Measurements from ENCODE around the gene SLC24A4.

SLC24A4 gene

DNA sequence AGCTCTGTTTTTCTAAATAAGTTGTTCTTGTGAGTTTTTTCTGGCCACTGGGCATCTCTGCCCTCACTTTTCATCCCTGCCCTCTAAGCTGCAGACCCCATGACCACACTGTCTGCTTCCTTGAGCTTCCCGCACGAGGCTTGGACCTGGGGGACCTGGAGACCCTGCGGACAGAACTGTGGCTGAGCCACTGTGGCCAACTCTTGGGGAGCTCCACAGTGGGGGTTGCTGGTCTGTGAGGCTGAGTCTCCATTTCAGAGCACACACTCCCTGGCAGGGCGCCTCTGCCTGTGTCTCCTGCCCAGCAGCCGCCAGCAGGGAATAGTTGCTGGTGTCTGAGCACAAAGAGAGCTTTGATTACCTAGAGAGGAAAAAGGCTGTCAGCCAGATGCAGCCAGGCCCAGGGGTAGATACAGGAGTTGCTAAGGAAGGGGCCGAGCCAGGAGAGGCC is 177.6 kb downstream of the SLC24A4 start:
- no peak for DNase-seq (ENCODE audit: low read depth)

DNA sequence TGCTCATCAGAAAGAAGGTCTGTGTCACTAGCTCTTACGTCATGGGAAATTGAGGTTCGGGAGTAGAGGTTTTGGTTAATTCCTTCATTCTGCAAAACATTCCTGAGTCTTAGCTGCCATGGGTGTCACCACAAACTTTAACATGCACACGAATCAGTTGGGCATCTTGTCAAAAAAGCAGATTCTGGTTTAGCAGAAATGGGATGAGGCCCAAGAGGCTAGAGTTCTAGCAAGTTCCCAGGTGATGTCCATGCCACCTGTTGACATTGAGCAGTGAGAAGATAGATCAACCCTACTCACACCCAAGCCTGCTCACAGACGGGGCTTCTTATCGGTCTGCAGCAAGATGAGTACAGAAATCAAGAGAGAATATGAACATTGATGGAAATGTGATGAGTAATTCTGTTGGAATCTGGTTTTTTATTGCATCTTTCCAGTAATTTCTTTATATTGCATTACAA is 179.0 kb downstream of the SLC24A4 start:
- no peak for DNase-seq (ENCODE audit: low read depth)

DNA sequence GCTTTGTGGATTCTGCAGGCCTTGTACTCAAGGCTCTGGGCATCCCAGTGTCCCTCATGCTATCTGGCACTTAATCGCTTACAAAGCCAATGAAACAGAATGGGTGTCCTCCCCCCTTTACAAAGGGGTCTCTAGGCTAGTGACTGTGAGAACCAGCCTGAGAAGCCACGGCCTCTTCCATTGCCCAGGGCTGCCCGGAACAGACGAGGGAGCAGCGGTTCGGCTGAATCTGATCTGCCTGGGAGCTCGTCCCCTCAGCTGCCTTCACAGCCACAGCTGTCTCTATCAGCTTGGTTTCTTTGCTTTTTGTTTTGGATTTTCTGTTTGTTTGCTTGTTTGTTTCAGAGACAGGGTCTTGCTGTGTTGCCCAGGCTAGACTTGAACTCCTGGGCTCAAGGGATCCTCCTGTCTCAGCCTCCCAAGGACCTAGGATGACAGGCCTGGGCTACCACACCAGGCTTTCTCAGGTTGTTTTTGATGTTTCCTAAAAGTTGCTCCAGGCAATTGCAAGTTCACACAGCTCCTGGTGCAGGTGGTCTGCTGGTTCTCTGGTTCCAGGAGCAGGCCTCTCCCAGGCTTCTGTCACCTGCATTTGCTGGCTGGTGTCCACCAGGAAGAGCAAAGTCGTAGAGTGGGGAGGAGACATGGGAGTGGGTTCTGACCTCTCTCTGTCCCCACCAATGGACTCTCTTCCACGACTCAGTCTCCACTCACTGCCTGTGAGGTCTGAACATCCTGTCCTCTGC is 179.7 kb downstream of the SLC24A4 start:
- no peak for DNase-seq (ENCODE audit: low read depth)

DNA sequence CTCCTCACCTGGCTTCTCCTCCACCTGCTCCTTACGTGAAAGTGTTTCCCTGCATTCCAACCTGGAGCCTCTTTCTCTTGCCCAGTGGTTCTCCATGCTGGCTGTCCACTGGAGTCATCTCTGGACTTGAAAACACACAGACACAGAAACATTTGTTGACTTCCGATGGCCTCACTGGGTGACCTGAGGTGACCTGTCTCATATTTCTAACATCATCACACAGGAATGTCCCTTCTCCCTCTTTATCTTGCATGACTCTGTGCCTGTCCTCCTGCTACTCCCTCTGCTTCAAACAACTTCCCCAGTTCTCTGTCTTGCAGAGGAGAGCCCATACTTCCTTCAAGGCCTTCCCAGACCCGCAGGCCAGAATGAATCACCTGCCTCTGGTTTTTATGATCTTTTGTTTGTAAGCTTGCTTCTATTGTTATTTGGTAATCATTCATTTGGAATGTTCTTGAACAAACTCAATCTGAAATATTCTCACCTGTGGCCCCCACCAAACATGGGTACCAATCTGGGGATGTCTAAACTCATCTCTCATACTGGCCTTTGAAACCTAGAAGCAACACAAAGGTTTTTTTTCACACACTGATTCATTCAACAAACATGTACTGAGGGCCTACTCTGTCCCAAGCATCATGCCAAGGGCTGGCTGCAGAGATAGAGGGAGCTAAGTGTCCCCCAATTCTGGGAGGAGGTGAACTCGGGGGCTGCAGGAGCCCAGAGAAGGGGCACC is 181.0 kb downstream of the SLC24A4 start:
- no peak for DNase-seq (ENCODE audit: low read depth)

DNA sequence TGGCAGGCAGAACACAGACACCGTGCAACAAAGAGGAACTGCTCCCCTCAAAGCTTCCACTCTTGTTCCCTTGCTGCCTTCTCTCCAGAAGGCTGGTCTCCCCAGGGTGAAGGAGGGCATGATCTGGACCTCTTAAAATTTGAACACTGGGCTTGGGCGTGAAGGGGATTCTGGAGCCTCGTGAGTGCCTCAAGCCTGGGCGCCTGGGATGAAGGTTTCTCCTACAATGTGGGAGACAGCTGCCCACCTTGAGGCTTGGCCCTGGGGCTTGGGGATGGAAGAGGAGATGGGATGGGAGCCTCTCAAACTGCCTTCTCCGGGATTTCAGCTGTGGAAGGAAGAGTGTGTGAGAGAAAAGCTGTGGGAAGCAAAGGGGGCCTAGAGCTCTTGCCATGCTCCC is 182.9 kb downstream of the SLC24A4 start:
- DNase-seq (ENCODE audit: low read depth) = no peak

DNA sequence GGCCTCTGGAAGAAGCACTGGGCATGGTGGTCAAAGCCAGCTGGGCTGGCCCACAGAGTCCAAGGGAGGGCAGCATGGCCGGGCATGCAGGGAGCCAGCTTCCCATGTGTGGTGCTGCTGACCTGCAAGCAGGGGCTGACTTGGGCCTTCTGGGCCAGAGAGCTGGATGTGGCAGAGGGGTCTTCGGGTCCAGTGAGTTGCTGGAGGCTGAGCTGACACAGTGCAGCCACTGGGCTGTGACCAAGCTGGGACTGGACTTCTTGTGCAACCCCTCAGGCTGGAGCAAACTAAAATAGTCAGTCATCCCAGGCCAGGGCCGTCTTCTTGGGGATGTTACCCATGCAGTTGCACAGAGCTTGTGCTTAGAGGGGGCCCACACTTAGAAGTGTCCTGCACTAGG is 183.3 kb downstream of the SLC24A4 start:
- DNase-seq (ENCODE audit: low read depth) = no peak

DNA sequence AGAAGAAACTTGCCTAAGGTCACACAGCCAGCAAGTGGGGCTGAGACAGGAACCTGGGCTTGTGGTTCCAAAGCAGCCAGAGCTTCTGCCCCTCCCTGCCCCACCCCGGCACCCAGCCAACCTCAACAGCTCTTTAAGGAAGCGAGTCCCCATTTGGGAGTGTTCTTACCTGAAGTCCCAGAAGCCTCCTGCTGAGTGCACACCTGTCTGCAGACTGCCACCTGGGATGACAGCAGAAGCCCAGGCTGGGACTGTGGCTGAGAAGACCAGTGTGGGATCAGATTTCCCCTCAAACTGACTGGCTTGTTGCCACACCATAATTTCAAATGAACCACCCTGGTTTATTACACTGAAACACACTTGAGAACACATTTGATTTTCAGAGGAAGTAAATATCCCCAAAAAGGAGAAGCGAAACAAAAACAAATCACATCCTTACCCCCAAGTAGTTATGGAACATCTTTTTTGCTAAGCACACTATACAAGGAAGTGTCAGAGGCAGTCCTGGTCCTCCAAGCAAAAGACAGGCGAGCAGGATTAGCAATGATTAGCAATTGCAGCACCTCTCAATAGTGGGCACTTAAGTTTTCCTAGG is 184.3 kb downstream of the SLC24A4 start:
- DNase-seq (ENCODE audit: low read depth) = no peak

DNA sequence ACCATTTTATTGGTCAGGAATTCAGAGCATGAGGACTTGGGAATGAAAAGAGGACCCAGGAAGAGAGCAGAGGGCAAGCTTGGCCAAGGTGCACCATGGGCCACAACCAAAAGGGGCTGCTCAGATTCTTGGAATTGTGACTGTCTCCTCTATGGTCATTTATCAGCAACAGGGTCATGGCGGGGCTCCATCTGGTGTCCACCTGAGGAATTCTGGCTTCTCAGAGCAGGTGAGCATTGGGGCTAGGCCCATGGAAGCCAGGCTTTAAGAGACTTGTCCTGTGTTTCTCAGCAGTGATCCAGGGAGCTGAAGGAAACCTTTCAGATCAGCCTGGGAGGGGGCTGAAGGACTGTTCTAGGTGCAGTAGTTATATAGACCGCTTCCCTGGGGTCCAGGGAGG is 188.0 kb downstream of the SLC24A4 start:
- no peak for DNase-seq (ENCODE audit: low read depth)

DNA sequence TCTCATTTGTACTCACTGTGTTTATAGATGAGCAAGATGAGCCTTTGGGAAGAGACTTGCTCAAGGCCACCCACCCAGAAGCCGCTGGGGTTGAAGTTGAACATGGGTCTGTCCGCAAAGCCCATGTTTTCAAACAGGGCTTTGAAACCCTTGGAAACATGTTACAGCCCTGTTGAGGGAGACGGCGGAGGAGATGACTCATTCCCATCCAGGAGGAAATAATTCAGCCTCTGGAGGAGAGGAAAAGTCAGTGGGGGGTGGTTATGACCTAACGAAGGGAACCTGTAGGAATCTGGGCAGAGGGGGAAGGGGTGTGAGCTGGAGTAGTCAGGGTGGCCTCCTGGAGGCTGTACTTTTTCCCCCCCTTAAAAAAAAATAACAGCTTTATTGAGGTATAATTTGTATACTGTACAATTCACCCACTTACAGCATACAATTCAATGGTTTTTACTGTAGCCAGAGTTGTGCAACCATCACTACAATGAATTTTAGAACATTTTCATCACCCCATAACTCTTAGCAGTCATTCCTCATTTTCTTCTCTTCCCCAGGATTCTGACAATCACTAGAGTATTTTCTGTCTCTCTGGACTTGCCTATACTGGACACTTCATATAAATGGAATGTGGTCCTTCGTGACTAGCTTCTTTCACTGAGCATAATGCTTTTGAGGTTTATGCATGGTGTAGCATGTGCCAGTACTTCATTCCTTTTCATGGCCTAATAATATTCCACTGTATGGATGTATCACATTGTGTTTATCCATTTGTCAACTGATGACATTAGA is 188.7 kb downstream of the SLC24A4 start:
- DNase-seq (ENCODE audit: low read depth) = no peak

DNA sequence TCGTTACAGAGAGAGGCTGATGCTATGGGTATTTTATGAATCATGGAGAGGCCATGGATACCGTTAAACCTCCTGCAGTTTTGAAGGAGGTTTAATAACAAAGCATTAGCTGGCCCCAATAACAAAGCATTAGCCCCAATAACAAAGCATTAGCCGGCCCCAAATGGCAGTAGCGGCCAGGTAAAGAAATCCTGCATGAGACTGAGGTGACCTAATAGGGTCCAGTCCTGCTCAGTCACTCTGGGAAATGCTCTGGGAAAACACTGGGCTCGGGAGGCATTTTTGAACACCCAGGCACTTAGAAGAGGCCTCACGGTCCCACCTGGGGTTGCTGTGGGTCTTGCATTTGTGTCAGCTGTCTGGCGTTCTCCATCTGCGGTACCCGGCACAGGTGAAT is 189.8 kb downstream of the SLC24A4 start:
- DNase-seq (ENCODE audit: low read depth) = no peak

DNA sequence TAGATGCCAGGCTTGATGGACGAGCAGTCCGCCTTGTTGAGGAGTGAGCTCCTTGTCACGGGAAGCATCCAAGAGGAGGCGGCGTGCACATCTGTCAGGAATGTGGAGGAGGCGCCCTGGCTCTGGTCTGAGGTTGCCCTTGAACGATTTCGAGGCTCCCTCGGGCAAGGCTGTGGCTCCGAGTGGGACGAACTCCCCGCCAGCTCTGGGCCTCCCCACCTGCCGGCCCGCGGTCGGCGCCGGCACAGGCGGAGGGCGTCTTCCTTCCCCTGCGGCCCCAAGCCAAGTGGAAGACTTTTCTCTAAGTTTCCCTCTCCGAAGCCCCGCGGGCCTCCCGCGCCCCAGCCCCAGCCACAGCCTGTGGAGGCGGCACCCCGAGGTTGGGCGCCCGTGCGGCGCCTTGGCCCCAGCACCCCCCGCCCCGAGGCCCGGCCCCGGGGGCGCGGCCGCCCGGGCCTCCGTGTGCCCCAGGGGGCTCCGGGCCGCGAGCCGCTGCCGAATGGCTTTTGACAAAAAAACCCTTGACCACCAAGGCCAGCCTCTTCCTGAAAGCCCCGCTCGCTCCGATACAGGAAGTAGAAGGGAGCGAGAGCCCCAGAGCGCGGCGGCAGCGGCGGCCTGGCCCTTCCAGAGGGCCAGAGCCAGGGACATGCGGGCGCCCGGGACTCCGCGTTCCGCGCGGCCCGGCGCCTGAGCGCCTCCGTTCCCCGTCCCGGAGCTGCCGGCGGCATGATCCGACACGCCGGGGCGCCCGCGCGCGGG is 190.4 kb downstream of the SLC24A4 start, which contains the start of gene RIN3:
Gene RIN3 (plus strand): TSS at position 578 of the 762 bp plus-strand sequence. CDS start 152 bp downstream, at position 730.
- DNase-seq (ENCODE audit: low read depth) = no peak

DNA sequence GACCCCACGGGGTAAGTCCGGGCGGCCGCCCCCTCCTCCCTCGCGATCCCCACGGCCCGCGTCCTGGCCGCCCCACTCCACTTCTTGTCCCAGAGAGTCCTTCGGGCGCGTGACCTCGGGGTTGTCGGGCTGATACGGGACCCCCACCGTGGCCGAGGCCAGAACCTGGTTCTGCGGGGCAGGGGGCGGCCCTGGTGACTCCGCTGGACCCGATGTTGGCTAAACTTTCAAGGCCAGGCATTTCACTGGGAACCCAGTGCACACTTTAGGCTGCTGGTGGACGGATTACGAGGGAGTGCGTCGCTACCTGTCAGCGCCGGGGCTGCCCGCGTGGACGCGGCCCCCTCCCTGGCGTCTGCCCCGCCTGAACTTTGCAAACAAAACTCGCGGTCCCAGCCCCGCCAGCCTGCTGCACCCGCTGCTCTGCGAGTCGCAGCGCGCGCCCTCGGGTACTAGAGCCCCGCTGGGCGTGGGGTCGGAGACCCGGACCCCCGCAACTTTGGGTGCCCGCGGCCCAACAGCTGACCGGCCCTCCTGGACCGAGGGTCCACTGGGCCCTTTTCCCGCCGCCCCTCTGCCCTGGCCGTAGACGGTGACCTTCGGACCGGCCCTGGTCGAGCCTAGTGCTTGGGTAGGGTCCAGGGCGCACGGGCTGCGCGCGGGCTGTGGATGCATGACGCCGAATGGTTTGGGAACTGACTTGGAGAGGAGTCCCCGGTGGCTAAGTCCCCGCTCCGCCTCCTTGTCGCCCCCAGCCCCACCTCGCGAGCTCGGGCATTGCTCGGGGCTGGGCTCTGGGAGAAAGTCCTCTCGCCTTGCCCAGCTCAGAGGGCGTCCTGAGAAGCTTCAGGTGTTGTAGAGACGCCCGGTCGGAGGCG is 191.2 kb downstream of the SLC24A4 start:
- DNase-seq (ENCODE audit: low read depth) = no peak

DNA sequence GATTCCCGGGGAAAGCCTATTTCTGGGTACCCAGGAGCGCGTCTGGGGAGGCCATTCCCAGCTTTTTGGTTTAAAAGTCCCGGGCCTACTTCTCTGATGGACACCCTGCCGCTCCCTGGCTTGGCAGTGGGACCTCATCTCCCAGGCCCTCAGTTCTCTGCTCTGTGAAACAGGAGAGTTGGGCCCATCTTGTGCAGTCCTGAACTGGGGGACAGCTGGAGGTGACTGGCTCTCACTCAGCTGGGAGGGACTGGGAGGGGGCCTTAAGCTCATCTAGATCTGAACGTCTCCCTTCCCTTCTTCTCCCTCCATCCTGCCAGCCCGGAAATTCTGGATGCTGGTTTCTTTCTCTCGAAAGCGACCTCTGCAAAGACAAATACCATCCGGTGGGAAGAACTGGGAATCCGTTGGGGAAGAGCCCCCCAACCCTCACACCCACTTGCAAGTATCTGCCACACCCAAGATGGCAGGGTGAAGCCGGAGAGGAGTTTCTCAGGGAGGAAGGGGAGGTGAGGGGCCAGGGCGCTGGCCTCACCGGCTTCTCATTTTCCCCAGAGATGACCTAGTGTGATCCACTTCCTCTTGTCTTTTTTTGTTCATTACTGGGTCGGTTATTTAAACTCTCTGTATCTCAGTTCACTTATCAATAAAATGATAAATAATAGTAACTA is 192.0 kb downstream of the SLC24A4 start:
- no peak for DNase-seq (ENCODE audit: low read depth)

DNA sequence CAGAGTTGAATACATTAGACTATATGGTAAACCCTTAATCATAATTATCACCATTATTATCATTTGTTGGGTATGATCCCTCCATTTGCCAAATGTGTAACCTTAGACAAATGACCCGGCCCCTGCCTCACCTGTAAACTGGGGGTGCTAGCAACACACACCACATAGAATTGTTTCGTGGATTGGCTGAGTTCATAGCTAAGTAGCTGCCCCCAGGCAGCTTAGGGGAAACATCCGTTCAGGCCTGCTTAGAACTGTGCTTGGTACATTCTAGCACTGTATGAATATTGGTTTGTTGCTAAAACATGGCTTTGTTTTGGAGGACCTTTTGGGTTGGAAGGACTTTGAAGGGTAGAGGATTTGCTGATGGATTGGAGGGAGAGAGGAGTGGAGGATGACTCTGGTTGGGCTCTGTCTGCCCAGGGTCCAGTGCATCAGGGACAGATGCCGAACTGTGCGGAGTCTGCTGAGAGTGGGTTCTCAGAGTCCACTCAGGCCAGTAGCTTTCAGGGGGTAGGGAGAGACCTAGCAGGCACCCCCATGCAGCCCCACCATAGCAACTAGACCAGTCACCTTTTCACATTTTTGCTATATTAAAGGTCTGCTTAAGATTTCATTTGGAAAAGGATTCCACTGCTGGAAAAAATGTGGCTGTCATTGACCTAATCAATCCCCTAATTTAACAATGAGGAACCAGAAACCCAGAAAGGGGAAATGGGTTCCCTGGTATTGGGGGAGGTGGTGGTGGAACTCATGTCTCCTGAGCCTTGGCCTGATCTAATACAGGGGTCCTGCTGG is 192.8 kb downstream of the SLC24A4 start:
- DNase-seq (ENCODE audit: low read depth) = no peak

DNA sequence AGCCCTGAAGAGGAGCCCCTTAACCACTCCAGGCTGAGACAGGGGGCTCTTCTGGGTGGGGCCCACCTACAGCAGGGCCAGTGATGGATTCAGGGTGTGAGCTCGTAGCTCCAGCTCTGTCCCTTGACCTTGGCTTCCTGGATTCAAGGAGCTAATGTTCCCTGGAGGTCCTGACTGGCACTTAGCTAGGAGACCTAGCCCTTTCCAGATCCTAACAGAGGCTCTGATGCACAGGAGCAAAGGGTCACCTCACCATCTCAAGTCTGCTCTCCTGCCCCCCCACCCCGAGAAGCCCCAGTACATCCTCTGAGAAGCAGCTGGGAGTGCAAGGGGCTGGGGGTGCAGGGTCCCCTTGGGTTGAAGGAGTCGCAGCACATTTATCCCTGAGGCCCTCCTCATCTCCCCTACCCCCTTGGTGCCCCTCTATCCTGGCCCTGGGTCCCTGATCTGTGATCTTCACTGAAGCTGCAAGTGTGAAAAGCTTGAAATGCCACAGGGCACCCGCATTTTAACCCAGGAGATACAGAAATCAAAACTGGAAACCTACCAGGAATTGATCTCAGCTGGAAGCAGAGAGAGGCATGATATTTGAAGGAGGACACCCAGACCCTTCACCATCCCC is 193.5 kb downstream of the SLC24A4 start:
- no peak for DNase-seq (ENCODE audit: low read depth)

DNA sequence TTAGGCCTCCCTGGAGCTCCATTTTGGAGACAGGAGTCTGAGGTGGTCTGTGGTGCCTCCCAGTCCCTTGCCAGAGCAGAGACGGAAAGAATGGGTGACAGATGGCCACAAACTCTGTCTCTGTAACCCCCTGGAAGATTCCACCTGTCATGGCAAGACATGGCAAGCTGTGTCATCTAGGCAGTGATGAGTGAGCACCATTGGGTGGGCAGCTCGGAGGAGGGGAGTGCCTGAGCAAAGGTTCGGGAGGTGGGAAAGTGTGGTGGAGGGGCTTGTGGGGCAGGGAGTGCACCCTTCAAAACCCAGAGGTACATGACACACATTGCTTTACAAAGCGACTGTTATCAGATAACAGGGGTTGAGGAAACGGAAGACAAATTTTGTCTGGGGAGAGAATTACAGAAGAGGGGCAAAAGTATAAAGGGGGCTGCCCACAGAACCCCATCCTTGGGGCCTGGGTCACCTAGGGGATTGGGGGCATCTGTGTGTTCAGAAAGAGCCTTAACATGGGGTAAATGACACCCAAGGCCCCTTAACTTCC is 194.1 kb downstream of the SLC24A4 start:
- DNase-seq (ENCODE audit: low read depth) = no peak

DNA sequence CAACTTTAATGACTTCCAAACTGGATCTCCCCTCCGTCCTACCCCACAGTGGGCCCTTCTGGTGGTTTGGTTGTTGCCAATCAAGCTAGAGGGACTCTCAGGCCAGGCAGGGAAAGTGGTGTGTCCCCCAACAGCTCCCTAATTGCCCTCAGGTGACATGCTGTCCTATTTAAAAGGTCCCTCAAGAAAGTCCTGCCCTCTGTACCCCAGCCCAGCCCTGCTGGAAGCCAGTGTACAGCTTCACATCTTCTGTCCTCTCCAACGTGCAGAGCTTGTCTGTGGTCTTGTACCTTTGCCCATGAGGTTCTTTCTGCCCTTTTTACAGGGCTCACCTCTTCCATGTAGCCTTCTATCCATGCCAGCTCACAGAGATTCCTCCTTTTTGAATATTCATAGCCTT is 194.8 kb downstream of the SLC24A4 start:
- no peak for DNase-seq (ENCODE audit: low read depth)

Data from T follicular helper cell (primary cell).